GM12874 (cell line): ENCODE data around the gene XPO6.

ENCODE experiments used
- CTCF ChIP-seq: IDR thresholded peaks from 2 replicates; pipeline ENCODE4 v1.5.1; 2011; ENCODE audit warnings: low read depth, mild to moderate bottlenecking, control low read depth, low read length, moderate library complexity; ENCODE audit not compliant: insufficient read depth

The XPO6 gene

GRCh38 chr16:28089205-28089991 is 122.4 kb downstream of the XPO6 start:
- no peak for TF ChIP-seq CTCF

GRCh38 chr16:28087675-28088300 is 124.0 kb downstream of the XPO6 start:
- TF ChIP-seq CTCF = no peak

- TF ChIP-seq CTCF = no peak
These were observed 124.6 kb downstream of the XPO6 start for GRCh38 chr16:28087140-28087660.

GRCh38 chr16:28086186-28087139 is 125.3 kb downstream of the XPO6 start:
- TF ChIP-seq CTCF = no peak

GRCh38 chr16:28085389-28086171 is 126.2 kb downstream of the XPO6 start:
- TF ChIP-seq CTCF = no peak

GRCh38 chr16:28084209-28084608 is 127.6 kb downstream of the XPO6 start:
- no peak for TF ChIP-seq CTCF

GRCh38 chr16:28082624-28083023 is 129.1 kb downstream of the XPO6 start:
- no peak for TF ChIP-seq CTCF
